GM12872 (cell line): ENCODE measurements around the gene PRKAG2.

Experiments used
- CTCF ChIP-seq: IDR thresholded peaks from 3 replicates; pipeline ENCODE4 v1.5.1; 2011; ENCODE audit warnings: low read depth, mild to moderate bottlenecking, low read length, moderate library complexity; ENCODE audit not compliant: insufficient read depth

The PRKAG2 gene

GRCh38 chr7:151809864-151810170, 67.1 kb downstream of the PRKAG2 start:
- TF ChIP-seq CTCF = no peak

GRCh38 chr7:151809146-151809863, 67.6 kb downstream of the PRKAG2 start:
- TF ChIP-seq CTCF = no peak

GRCh38 chr7:151808400-151809145, 68.3 kb downstream of the PRKAG2 start:
- TF ChIP-seq CTCF = no peak

GRCh38 chr7:151807846-151808245, 69.1 kb downstream of the PRKAG2 start:
- TF ChIP-seq CTCF = no peak

GRCh38 chr7:151806952-151807775, 69.8 kb downstream of the PRKAG2 start:
- no peak for TF ChIP-seq CTCF

- no peak for TF ChIP-seq CTCF
These were observed 70.7 kb downstream of the PRKAG2 start for GRCh38 chr7:151806204-151806603.

GRCh38 chr7:151805191-151805590, 71.7 kb downstream of the PRKAG2 start:
- no peak for TF ChIP-seq CTCF
